K562 (cell line): ENCODE results near the gene BRPF1. TPM values are rescaled to one million over a fixed set of nuclear protein-coding genes. Genes with fewer than 3 reads are reported as not detected.

Experiments
- ADNP ChIP-seq: fragments of 200-800 bp; sonication (Bioruptor generic); IDR thresholded peaks from 2 replicates; pipeline ENCODE4 v1.6.1; 2016; ENCODE audit warnings: missing genetic modification characterization, missing compliant biosample characterization
- BDP1 ChIP-seq: IDR thresholded peaks from 3 replicates; pipeline ENCODE4 v1.6.1; 2011; ENCODE audit not compliant: insufficient read length, insufficient read depth
- E2F3 ChIP-seq: fragments of 250-450 bp; sonication (Bioruptor Pico); IDR thresholded peaks from 2 replicates; pipeline ENCODE4 v1.4.0; 2020; ENCODE audit warnings: mild to moderate bottlenecking
- FOXA1 ChIP-seq: fragments of 450-650 bp; IDR thresholded peaks from 2 replicates; pipeline ENCODE4 v1.6.1; 2016; ENCODE audit warnings: mild to moderate bottlenecking, borderline replicate concordance
- GATAD2B ChIP-seq: fragments of 450-650 bp; IDR thresholded peaks from 2 replicates; pipeline ENCODE4 v1.6.1; 2017; ENCODE audit warnings: mild to moderate bottlenecking, borderline replicate concordance
- JUND ChIP-seq, 2 experiments: IDR thresholded peaks; 2 replicates in 1 of 2; 3 replicates in 1 of 2; pipeline ENCODE4 v1.6.1; 2011; ENCODE audit warnings: borderline replicate concordance in 2 of 2, low read depth in 2 of 2, low read length in 2 of 2, improper control_type of control experiment in 1 of 2, missing biosample characterization in 1 of 2, missing genetic modification characterization in 1 of 2, missing genetic modification reagents in 1 of 2
- KAT8 ChIP-seq: fragments of 450-650 bp; IDR thresholded peaks from 2 replicates; pipeline ENCODE4 v1.6.1; 2016; ENCODE audit warnings: low read depth, mild to moderate bottlenecking
- MYC ChIP-seq, 2 experiments: fragments of 250-450 bp in 1 of 2; sonication (Bioruptor Pico) in 1 of 2; IDR thresholded peaks; 2 replicates each; pipeline versions ENCODE4 v1.5.1 to v1.6.1; 2012 to 2021; ENCODE audit warnings: low read depth in 2 of 2, borderline replicate concordance in 1 of 2, improper control_type of control experiment in 1 of 2, low read length in 1 of 2, mild to moderate bottlenecking in 1 of 2, moderate library complexity in 1 of 2
- NCOA1 ChIP-seq: fragments of 450-650 bp; IDR thresholded peaks from 2 replicates; pipeline ENCODE4 v1.6.1; 2016; ENCODE audit warnings: low read depth
- NCOR1 ChIP-seq: fragments of 450-650 bp; IDR thresholded peaks from 2 replicates; pipeline ENCODE4 v1.6.1; 2016; ENCODE audit warnings: mild to moderate bottlenecking, moderate library complexity
- NFRKB ChIP-seq: fragments of 450-650 bp; IDR thresholded peaks from 2 replicates; pipeline ENCODE4 v1.6.1; 2016; ENCODE audit warnings: low read depth
- PCBP1 ChIP-seq: fragments of 200-400 bp; formaldehyde crosslinking; IDR thresholded peaks from 2 replicates; pipeline ENCODE4 v1.6.1; 2018; ENCODE audit warnings: mild to moderate bottlenecking, low read depth, low read length; ENCODE audit not compliant: poor library complexity, severe bottlenecking
- POLR2AphosphoS5 ChIP-seq: IDR thresholded peaks from 2 replicates; pipeline ENCODE4 v1.6.1; 2011; ENCODE audit warnings: mild to moderate bottlenecking, low read depth, low read length, moderate library complexity; ENCODE audit not compliant: control insufficient read depth, insufficient read depth
- RBBP5 ChIP-seq: fragments of 200-600 bp; sonication (generic); IDR thresholded peaks from 2 replicates; pipeline ENCODE4 v1.6.1; 2012; ENCODE audit warnings: borderline replicate concordance, mild to moderate bottlenecking, low read length, control low read depth, inconsistent platforms; ENCODE audit not compliant: insufficient read depth, poor library complexity, severe bottlenecking
- SAP30 ChIP-seq: fragments of 200-600 bp; sonication (generic); IDR thresholded peaks from 2 replicates; pipeline ENCODE4 v1.6.1; 2012; ENCODE audit warnings: borderline replicate concordance, low read depth, mild to moderate bottlenecking, moderate library complexity, low read length, control low read depth, inconsistent platforms; ENCODE audit not compliant: insufficient read depth, poor library complexity, severe bottlenecking
- SRSF1 ChIP-seq: fragments of 200-400 bp; formaldehyde crosslinking; IDR thresholded peaks from 2 replicates; pipeline ENCODE4 v1.6.1; 2017; ENCODE audit warnings: mild to moderate bottlenecking, low read depth, low read length, moderate library complexity
- U2AF1 ChIP-seq: fragments of 200-400 bp; formaldehyde crosslinking; optimal IDR thresholded peaks from 2 replicates; pipeline ENCODE3; 2017; ENCODE audit warnings: mild to moderate bottlenecking, low read depth, low read length, moderate library complexity
- ZFX ChIP-seq: sonication (generic); formaldehyde crosslinking; IDR thresholded peaks from 2 replicates; pipeline ENCODE4 v1.8.0; 2022; ENCODE audit warnings: mild to moderate bottlenecking, missing genetic modification reagents, moderate library complexity
- ZNF224 ChIP-seq: sonication (generic); formaldehyde crosslinking; IDR thresholded peaks from 2 replicates; pipeline ENCODE4 v1.8.0; 2022; ENCODE audit warnings: mild to moderate bottlenecking, missing genetic modification reagents
- ZNF311 ChIP-seq: fragments of 250-450 bp; sonication (Bioruptor Pico); IDR thresholded peaks from 2 replicates; pipeline ENCODE4 v1.4.0; 2020; ENCODE audit warnings: mild to moderate bottlenecking, moderate library complexity
- ZNF354B ChIP-seq: fragments of 250-450 bp; sonication (Bioruptor Pico); IDR thresholded peaks from 2 replicates; pipeline ENCODE4 v1.4.0; 2020
- ZNF76 ChIP-seq: fragments of 250-450 bp; sonication (Bioruptor Pico); IDR thresholded peaks from 2 replicates; pipeline ENCODE4 v1.4.0; 2020; ENCODE audit warnings: mild to moderate bottlenecking, moderate library complexity, borderline replicate concordance
- polyA plus RNA-seq, 8 experiments: library from polyadenylated mRNA; depleted of rRNA in 4 of 8; stranded (reverse) in 5 of 8; unstranded in 3 of 8; fragments of >200 nt; fragmentation: Nextera tagmentation in 2 of 8; fragmentation: Illumina TruSeq in 1 of 8; extraction: Ambion mirVana in 2 of 8; extraction: Trizol in 1 of 8; gene quantifications; 2 replicates each; pipeline versions ENCODE4 v1.2.1 to v1.2.3, GENCODE V29; 2011 to 2014; ENCODE audit warnings: inconsistent platforms in 1 of 8, missing spikeins in 1 of 8
- total RNA-seq, 7 experiments: library from RNA; depleted of rRNA in 6 of 7; stranded (reverse); fragments of >200 nt in 6 of 7; fragmentation: Illumina TruSeq in 2 of 7; extraction: Trizol in 2 of 7; gene quantifications; 2 replicates each; pipeline versions ENCODE4 v1.2.1 to v1.2.3, GENCODE V29; 2011 to 2021; ENCODE audit warnings: low replicate concordance in 1 of 7
- TF ChIP-seq, protein P1 (sequence below): IDR thresholded peaks from 3 replicates; pipeline ENCODE4 v1.6.1; 2011; ENCODE audit warnings: borderline replicate concordance, mild to moderate bottlenecking, moderate library complexity; ENCODE audit not compliant: insufficient read length; ENCODE audit errors: extremely low read depth
- TF ChIP-seq, protein P2 (sequence below): fragments of 450-650 bp; IDR thresholded peaks from 2 replicates; pipeline ENCODE4 v1.6.1; 2016

BRPF1 gene
- total and polyA plus RNA-seq, 9 of the 15 experiments (the other 6 are each of a cell fraction or from before 2014, with no cell fraction given): 1.1 to 40.2 (median 23.5) TPM

DNA sequence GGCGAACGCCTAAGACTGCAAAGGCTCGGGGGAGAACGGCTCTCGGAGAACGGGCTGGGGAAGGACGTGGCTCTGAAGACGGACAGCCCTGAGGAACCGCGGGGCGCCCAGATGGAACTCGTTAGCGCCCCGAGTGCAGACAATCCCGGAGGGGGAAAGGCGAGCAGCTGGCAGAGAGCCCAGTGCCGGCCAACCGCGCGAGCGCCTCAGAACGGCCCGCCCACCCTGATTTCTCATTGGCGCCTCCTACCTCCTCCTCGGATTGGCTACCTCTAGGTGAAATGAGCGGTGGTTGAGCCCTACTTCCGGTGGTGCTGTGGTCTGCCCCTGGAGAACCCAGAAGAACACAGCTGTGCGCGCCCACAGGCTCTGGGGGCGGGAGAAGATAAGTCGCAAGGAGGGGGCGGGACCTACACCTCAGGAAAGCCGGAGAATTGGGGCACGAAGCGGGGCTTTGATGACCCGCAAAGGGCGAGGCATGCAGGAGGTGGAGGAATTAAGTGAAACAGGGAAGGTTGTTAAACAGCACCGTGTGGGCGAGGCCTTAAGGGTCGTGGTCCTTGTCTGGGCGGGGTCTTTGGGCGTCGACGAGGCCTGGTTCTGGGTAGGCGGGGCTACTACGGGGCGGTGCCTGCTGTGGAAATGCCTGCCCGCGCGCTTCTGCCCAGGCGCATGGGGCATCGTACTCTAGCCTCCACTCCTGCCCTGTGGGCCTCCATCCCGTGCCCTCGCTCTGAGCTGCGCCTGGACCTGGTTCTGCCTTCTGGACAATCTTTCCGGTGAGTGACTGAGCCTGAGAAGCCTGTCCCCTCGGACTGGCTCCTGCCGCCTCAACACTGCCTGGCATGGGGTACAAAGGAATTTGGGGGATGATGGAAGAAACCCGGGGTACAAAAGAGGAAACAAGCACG is 18.4 kb downstream of the BRPF1 start, which contains the start of gene OGG1 (continued):
- TF ChIP-seq RBBP5: peak; percentile 17
- no peak for TF ChIP-seq NFRKB
- peak; percentile 57 for TF ChIP-seq POLR2AphosphoS5
- no peak for TF ChIP-seq NCOA1
- TF ChIP-seq GATAD2B: no peak
- TF ChIP-seq U2AF1: no peak
- no peak for TF ChIP-seq ZNF76 (CRISPR knock-in tag)
- TF ChIP-seq PCBP1: no peak
- TF ChIP-seq KAT8: no peak
- TF ChIP-seq ADNP: no peak
- TF ChIP-seq MYC (IDR thresholded peaks at IDR 0.05; ENCODE audit: low read depth, low read length): peak; percentile 52
- TF ChIP-seq MYC (CRISPR knock-in tag; IDR thresholded peaks at IDR 0.05; ENCODE audit: borderline replicate concordance, low read depth): no peak
- TF ChIP-seq, protein P1, sequence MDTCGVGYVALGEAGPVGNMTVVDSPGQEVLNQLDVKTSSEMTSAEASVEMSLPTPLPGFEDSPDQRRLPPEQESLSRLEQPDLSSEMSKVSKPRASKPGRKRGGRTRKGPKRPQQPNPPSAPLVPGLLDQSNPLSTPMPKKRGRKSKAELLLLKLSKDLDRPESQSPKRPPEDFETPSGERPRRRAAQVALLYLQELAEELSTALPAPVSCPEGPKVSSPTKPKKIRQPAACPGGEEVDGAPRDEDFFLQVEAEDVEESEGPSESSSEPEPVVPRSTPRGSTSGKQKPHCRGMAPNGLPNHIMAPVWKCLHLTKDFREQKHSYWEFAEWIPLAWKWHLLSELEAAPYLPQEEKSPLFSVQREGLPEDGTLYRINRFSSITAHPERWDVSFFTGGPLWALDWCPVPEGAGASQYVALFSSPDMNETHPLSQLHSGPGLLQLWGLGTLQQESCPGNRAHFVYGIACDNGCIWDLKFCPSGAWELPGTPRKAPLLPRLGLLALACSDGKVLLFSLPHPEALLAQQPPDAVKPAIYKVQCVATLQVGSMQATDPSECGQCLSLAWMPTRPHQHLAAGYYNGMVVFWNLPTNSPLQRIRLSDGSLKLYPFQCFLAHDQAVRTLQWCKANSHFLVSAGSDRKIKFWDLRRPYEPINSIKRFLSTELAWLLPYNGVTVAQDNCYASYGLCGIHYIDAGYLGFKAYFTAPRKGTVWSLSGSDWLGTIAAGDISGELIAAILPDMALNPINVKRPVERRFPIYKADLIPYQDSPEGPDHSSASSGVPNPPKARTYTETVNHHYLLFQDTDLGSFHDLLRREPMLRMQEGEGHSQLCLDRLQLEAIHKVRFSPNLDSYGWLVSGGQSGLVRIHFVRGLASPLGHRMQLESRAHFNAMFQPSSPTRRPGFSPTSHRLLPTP: no peak
- TF ChIP-seq SAP30: peak; percentile 93
- no peak for TF ChIP-seq NCOR1
- peak; percentile 75 for TF ChIP-seq JUND (IDR thresholded peaks at IDR 0.05; ENCODE audit: borderline replicate concordance, low read depth, low read length)
- TF ChIP-seq JUND (tag; IDR thresholded peaks at IDR 0.05; ENCODE audit: borderline replicate concordance, low read depth, low read length): no peak; the same call in 2 of the 3 replicates
- TF ChIP-seq ZFX: peak; percentile 84
- TF ChIP-seq, protein P2, sequence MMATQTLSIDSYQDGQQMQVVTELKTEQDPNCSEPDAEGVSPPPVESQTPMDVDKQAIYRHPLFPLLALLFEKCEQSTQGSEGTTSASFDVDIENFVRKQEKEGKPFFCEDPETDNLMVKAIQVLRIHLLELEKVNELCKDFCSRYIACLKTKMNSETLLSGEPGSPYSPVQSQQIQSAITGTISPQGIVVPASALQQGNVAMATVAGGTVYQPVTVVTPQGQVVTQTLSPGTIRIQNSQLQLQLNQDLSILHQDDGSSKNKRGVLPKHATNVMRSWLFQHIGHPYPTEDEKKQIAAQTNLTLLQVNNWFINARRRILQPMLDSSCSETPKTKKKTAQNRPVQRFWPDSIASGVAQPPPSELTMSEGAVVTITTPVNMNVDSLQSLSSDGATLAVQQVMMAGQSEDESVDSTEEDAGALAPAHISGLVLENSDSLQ: peak; percentile 81
- peak; percentile 68; the same call in 1 of the 2 replicates for TF ChIP-seq ZNF224
- TF ChIP-seq ZNF311 (CRISPR knock-in tag): no peak
- no peak for TF ChIP-seq ZNF354B (CRISPR knock-in tag)
- no peak for TF ChIP-seq BDP1
- TF ChIP-seq FOXA1: no peak
- TF ChIP-seq SRSF1: no peak
- TF ChIP-seq E2F3 (CRISPR knock-in tag): no peak
